ENCODE data around the gene TMEM150B. TPM values are rescaled to one million over a fixed set of nuclear protein-coding genes. Genes with fewer than 3 reads are reported as not detected.

TMEM150B gene
- total and polyA plus RNA-seq, 2 of the 13 experiments (the other 11 are each of a cell fraction or from before 2014, with no cell fraction given) = 1.3 to 1.8 TPM

DNA sequence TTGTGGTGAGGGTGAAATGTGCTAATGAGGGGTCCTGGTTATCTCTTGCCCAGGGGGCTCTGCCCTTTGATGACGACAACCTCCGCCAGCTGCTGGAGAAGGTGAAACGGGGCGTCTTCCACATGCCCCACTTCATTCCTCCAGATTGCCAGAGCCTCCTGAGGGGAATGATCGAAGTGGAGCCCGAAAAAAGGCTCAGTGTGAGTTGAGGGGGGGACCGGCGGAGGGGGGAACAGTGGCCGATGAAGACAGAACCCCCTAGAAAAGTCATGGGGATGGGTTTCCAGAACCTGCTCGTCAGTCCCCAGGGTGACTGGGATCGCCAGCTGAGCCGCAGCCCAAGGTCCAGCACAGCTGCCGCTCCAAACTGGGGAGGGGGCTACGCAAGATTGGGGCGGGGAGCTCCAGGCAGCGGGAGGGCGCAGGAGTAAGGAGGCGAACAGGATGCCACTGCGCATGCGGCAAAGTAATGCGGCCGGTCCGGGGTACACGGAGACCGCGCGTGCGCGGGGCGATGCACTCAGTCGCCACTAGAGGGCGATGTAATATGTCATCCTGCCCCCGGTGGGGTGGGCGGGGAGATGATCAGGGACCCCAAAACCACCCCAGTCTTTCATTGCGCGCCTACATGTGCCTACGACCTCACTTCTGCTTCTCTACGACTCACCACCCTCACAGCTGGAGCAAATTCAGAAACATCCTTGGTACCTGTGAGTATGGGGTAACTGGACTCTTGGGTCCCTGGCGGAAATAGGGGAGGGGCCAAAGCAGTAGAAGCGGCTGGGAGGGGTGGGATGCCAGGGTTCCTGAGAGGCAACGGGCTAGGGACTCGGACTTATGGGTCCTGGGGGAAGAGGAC lies 23.5 kb downstream of the TMEM150B start (continued):
- TF ChIP-seq ZMYM2 (CRISPR knock-in tag; IDR thresholded peaks at IDR 0.05) (no peak), AGO2 (optimal IDR thresholded peaks at IDR 0.05; ENCODE audit: low read depth, low read length) (no peak), SMAD3 (CRISPR knock-in tag; IDR thresholded peaks at IDR 0.05) (no peak), ZNF674 (CRISPR knock-in tag; IDR thresholded peaks at IDR 0.05; ENCODE audit: low read depth) (no peak), ZNF670 (CRISPR knock-in tag; IDR thresholded peaks at IDR 0.05; ENCODE audit: borderline replicate concordance) (no peak), YEATS2 (CRISPR knock-in tag; IDR thresholded peaks at IDR 0.05; ENCODE audit: borderline replicate concordance) (peak; percentile 62; the same call in 1 of the 2 replicates), ZKSCAN5 (CRISPR knock-in tag; IDR thresholded peaks at IDR 0.05) (no peak), ZNF337 (CRISPR knock-in tag; IDR thresholded peaks at IDR 0.05; ENCODE audit: borderline replicate concordance, low read depth) (no peak), FOXO4 (CRISPR knock-in tag; conservative IDR thresholded peaks at IDR 0.05) (no peak), POGZ (CRISPR knock-in tag; IDR thresholded peaks at IDR 0.05) (no peak), SIN3A (IDR thresholded peaks at IDR 0.05; ENCODE audit: borderline replicate concordance, low read depth, low read length) (no peak), ATF4 (CRISPR knock-in tag; IDR thresholded peaks at IDR 0.05) (no peak; a peak in 1 of 4 replicates), UBTF (CRISPR knock-in tag; IDR thresholded peaks at IDR 0.05) (no peak), NCOA5 (CRISPR knock-in tag; IDR thresholded peaks at IDR 0.05) (no peak), MAZ (IDR thresholded peaks at IDR 0.05; ENCODE audit: borderline replicate concordance, low read depth, low read length) (peak; percentile 59; the same call in 1 of the 2 replicates), MAZ (CRISPR knock-in tag; IDR thresholded peaks at IDR 0.05; ENCODE audit: low read depth) (peak; percentile 62; the same call in 1 of the 2 replicates), ZKSCAN8 (CRISPR knock-in tag; IDR thresholded peaks at IDR 0.05; ENCODE audit: borderline replicate concordance) (no peak; the same call in 1 of the 2 replicates), TARDBP (CRISPR knock-in tag; IDR thresholded peaks at IDR 0.05) (no peak)
- TF ChIP-seq, protein P1, sequence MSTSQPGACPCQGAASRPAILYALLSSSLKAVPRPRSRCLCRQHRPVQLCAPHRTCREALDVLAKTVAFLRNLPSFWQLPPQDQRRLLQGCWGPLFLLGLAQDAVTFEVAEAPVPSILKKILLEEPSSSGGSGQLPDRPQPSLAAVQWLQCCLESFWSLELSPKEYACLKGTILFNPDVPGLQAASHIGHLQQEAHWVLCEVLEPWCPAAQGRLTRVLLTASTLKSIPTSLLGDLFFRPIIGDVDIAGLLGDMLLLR (CRISPR knock-in tag; IDR thresholded peaks at IDR 0.05) = no peak
- TF ChIP-seq, protein P2, sequence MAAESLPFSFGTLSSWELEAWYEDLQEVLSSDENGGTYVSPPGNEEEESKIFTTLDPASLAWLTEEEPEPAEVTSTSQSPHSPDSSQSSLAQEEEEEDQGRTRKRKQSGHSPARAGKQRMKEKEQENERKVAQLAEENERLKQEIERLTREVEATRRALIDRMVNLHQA (CRISPR knock-in tag; IDR thresholded peaks at IDR 0.05) = no peak
- TF ChIP-seq, protein P3, sequence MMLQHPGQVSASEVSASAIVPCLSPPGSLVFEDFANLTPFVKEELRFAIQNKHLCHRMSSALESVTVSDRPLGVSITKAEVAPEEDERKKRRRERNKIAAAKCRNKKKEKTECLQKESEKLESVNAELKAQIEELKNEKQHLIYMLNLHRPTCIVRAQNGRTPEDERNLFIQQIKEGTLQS (CRISPR knock-in tag; IDR thresholded peaks at IDR 0.05) = no peak
- TF ChIP-seq, protein P4, sequence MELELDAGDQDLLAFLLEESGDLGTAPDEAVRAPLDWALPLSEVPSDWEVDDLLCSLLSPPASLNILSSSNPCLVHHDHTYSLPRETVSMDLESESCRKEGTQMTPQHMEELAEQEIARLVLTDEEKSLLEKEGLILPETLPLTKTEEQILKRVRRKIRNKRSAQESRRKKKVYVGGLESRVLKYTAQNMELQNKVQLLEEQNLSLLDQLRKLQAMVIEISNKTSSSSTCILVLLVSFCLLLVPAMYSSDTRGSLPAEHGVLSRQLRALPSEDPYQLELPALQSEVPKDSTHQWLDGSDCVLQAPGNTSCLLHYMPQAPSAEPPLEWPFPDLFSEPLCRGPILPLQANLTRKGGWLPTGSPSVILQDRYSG (CRISPR knock-in tag; IDR thresholded peaks at IDR 0.05) = no peak

Measured in HepG2 (cell line).